ENCODE results near the gene NEK3. TPM values are rescaled to one million over a fixed set of nuclear protein-coding genes. Genes with fewer than 3 reads are reported as not detected.
"Not testable (repeated sequence)": the region's sequence is repeated elsewhere in the genome, so short reads cannot be mapped to it uniquely, and the experiment has no call there.

NEK3 gene
- total and polyA plus RNA-seq, 5 donors from 2014 or later = 4.2 to 17.2 (median 6.9) TPM

GRCh38 chr13:52109116-52109670 lies 50.2 kb downstream of the NEK3 start:
- Histone ChIP-seq H3K27me3 (ENCODE audit: control insufficient read depth, insufficient read depth, low read length) (peaks cover 16% of the 10 kb centered on the region), H3K4me3 (ENCODE audit: low read depth, low read length) (no peak overlapping the region), H3K36me3 (ENCODE audit: control insufficient read depth, insufficient read depth, low read length) (no peaks in the 10 kb centered on the region), H3K27ac (ENCODE audit: insufficient read depth, low read length, poor library complexity, severe bottlenecking) (no peak overlapping the region), H3K4me1 (ENCODE audit: control insufficient read depth, insufficient read depth, low read length, poor library complexity, severe bottlenecking) (no peaks in the 10 kb centered on the region), H3K9me3 (ENCODE audit: control insufficient read depth in 2 of 2, low read length in 2 of 2) (no peaks in the 10 kb centered on the region)
- H3K4me1 Mint-ChIP-seq = no peaks in the 10 kb centered on the region
- H3K9me3 Mint-ChIP-seq = peaks cover 0 to 5% (median 0%) of the 10 kb centered on the region in 7 donors
- no peak for DNase-seq
- H3K27me3 Mint-ChIP-seq = peaks cover 48% of the 10 kb centered on the region
- H3K36me3 Mint-ChIP-seq = no peaks in the 10 kb centered on the region
- no peak overlapping the region for H3K27ac Mint-ChIP-seq
- no peak for ATAC-seq (ENCODE audit: low read depth in 2 of 2)
- no peak overlapping the region for H3K4me3 Mint-ChIP-seq

DNA sequence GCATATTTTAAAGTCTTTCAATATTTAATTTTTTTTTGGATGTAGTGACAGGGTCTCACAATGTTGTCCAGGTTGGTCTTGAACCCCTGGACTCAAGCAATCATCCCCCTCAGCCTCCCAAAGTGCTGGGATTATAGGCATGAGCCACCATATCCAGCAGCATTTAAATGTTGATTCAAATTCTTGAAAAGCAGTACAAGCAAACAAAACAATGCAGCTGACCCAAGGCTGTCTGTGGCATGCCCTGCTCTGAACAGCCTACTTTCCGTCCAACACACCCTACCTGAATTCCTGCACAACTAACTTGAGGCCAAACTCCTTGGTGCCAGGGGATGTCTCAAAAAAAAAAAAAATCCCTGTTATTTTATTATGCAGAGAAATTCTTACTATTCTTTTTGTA lies 53.6 kb downstream of the NEK3 start:
- peaks cover 0 to 5% (median 0%) of the 10 kb centered on the region in 7 donors for H3K9me3 Mint-ChIP-seq

DNA sequence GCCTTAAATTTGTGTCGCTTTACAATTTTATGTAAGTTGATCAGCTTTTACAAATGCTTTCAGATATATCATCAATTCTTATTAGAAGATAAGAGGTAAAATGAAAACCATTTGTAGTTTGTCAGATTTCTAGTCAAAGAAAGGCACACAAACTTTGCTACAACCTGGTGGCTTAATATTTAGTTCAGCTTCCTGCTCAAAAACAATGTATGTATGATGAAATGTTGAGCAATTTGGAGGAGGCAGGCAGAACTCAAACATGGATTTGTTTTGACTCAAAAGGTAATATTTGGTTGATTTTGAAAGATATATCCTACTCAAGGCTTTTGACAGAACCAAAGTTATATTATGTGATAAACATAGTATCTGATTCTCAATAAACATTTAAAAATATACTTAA lies 54.8 kb downstream of the NEK3 start:
- no peaks in the 10 kb centered on the region for H3K4me1 ChIP-seq (ENCODE audit: control insufficient read depth, insufficient read depth, low read length, poor library complexity, severe bottlenecking)

More for the DNA sequence above, 53.6 kb downstream of the NEK3 start:
- Histone ChIP-seq H3K27ac (ENCODE audit: insufficient read depth, low read length, poor library complexity, severe bottlenecking) (no peak overlapping the region), H3K36me3 (ENCODE audit: control insufficient read depth, insufficient read depth, low read length) (no peaks in the 10 kb centered on the region), H3K27me3 (ENCODE audit: control insufficient read depth, insufficient read depth, low read length) (peaks cover 3% of the 10 kb centered on the region), H3K4me3 (ENCODE audit: low read depth, low read length) (no peak overlapping the region), H3K4me1 (ENCODE audit: control insufficient read depth, insufficient read depth, low read length, poor library complexity, severe bottlenecking) (no peaks in the 10 kb centered on the region), H3K9me3 (ENCODE audit: control insufficient read depth in 2 of 2, low read length in 2 of 2) (no peaks in the 10 kb centered on the region)
- Mint-ChIP-seq H3K27me3 (peaks cover 35% of the 10 kb centered on the region), H3K4me3 (no peak overlapping the region), H3K27ac (no peak overlapping the region), H3K36me3 (no peaks in the 10 kb centered on the region), H3K4me1 (no peaks in the 10 kb centered on the region)
- ATAC-seq (ENCODE audit: low read depth in 2 of 2) (no peak), DNase-seq (no peak)

DNA sequence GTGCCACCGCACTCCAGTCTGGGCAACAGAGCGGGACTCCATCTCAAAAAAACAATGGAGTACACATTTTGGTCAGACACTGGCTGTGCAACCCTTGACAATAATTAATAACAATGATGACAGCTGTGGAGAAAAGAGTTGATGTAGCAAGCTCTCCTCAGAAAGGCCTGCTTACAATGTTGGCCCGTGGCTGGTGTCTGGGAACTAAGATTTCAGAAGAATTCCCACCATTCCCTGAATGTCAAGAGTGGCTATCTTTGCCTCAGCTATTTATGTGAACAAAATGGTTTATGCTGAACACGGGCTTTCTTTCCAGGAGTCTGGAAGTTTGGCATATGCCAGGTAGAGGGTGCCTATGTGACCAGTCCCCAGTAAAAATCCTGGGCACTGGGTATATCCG lies 56.0 kb downstream of the NEK3 start:
- ATAC-seq (ENCODE audit: low read depth in 2 of 2) (no peak), DNase-seq (no peak)
- no peaks in the 10 kb centered on the region for H3K36me3 ChIP-seq (ENCODE audit: control insufficient read depth, insufficient read depth, low read length)
- Mint-ChIP-seq H3K4me3 (no peak overlapping the region), H3K27me3 (peaks cover 16% of the 10 kb centered on the region), H3K9me3 (peaks cover 0 to 1% (median 0%) of the 10 kb centered on the region in 7 donors), H3K36me3 (no peaks in the 10 kb centered on the region), H3K4me1 (no peaks in the 10 kb centered on the region), H3K27ac (no peak overlapping the region)
- no peaks in the 10 kb centered on the region for H3K9me3 ChIP-seq (ENCODE audit: control insufficient read depth in 2 of 2, low read length in 2 of 2)
- H3K4me3 ChIP-seq (ENCODE audit: low read depth, low read length) = no peak overlapping the region
- H3K27ac ChIP-seq (ENCODE audit: insufficient read depth, low read length, poor library complexity, severe bottlenecking) = no peak overlapping the region
- no peaks in the 10 kb centered on the region for H3K4me1 ChIP-seq (ENCODE audit: control insufficient read depth, insufficient read depth, low read length, poor library complexity, severe bottlenecking)
- no peaks in the 10 kb centered on the region for H3K27me3 ChIP-seq (ENCODE audit: control insufficient read depth, insufficient read depth, low read length)

More for the DNA sequence above, 54.8 kb downstream of the NEK3 start:
- Histone ChIP-seq H3K27me3 (ENCODE audit: control insufficient read depth, insufficient read depth, low read length) (no peaks in the 10 kb centered on the region), H3K27ac (ENCODE audit: insufficient read depth, low read length, poor library complexity, severe bottlenecking) (no peak overlapping the region), H3K36me3 (ENCODE audit: control insufficient read depth, insufficient read depth, low read length) (no peaks in the 10 kb centered on the region), H3K9me3 (ENCODE audit: control insufficient read depth in 2 of 2, low read length in 2 of 2) (no peaks in the 10 kb centered on the region), H3K4me3 (ENCODE audit: low read depth, low read length) (no peak overlapping the region)
- peaks cover 0 to 2% (median 0%) of the 10 kb centered on the region in 7 donors for H3K9me3 Mint-ChIP-seq
- peaks cover 25% of the 10 kb centered on the region for H3K27me3 Mint-ChIP-seq
- no peaks in the 10 kb centered on the region for H3K4me1 Mint-ChIP-seq
- no peak overlapping the region for H3K4me3 Mint-ChIP-seq
- H3K27ac Mint-ChIP-seq = no peak overlapping the region
- no peak for ATAC-seq (ENCODE audit: low read depth in 2 of 2)
- no peak for DNase-seq
- H3K36me3 Mint-ChIP-seq = no peaks in the 10 kb centered on the region

GRCh38 chr13:52102423-52102822 lies 57.0 kb downstream of the NEK3 start:
- H3K4me1 Mint-ChIP-seq; H3K9me3 ChIP-seq (ENCODE audit: control insufficient read depth in 2 of 2, low read length in 2 of 2); H3K4me1 ChIP-seq (ENCODE audit: control insufficient read depth, insufficient read depth, low read length, poor library complexity, severe bottlenecking); H3K36me3 Mint-ChIP-seq; H3K4me3 ChIP-seq (ENCODE audit: low read depth, low read length); H3K9me3 Mint-ChIP-seq; H3K27me3 ChIP-seq (ENCODE audit: control insufficient read depth, insufficient read depth, low read length); H3K27ac Mint-ChIP-seq; H3K27me3 Mint-ChIP-seq; ATAC-seq (ENCODE audit: low read depth in 2 of 2); DNase-seq; H3K36me3 ChIP-seq (ENCODE audit: control insufficient read depth, insufficient read depth, low read length); H3K27ac ChIP-seq (ENCODE audit: insufficient read depth, low read length, poor library complexity, severe bottlenecking); H3K4me3 Mint-ChIP-seq: not testable (repeated sequence)

- no peak overlapping the region for H3K27ac Mint-ChIP-seq
- DNase-seq (no peak), ATAC-seq (ENCODE audit: low read depth in 2 of 2) (no peak)
- H3K27ac ChIP-seq (ENCODE audit: insufficient read depth, low read length, poor library complexity, severe bottlenecking) = no peak overlapping the region
- peaks cover 9% of the 10 kb centered on the region for H3K27me3 Mint-ChIP-seq
- no peaks in the 10 kb centered on the region for H3K27me3 ChIP-seq (ENCODE audit: control insufficient read depth, insufficient read depth, low read length)
- no peaks in the 10 kb centered on the region for H3K36me3 Mint-ChIP-seq
- H3K4me3 Mint-ChIP-seq = no peak overlapping the region
- no peaks in the 10 kb centered on the region for H3K9me3 ChIP-seq (ENCODE audit: control insufficient read depth in 2 of 2, low read length in 2 of 2)
- H3K36me3 ChIP-seq (ENCODE audit: control insufficient read depth, insufficient read depth, low read length) = no peaks in the 10 kb centered on the region
- H3K4me1 ChIP-seq (ENCODE audit: control insufficient read depth, insufficient read depth, low read length, poor library complexity, severe bottlenecking) = no peaks in the 10 kb centered on the region
- peaks cover 0 to 4% (median 0%) of the 10 kb centered on the region in 7 donors for H3K9me3 Mint-ChIP-seq
- H3K4me1 Mint-ChIP-seq = no peaks in the 10 kb centered on the region
- no peak overlapping the region for H3K4me3 ChIP-seq (ENCODE audit: low read depth, low read length)
These were observed 62.2 kb downstream of the NEK3 start for GRCh38 chr13:52097197-52097596.

GRCh38 chr13:52096748-52097147 lies 62.6 kb downstream of the NEK3 start:
- Histone ChIP-seq H3K9me3 (ENCODE audit: control insufficient read depth in 2 of 2, low read length in 2 of 2) (no peaks in the 10 kb centered on the region), H3K4me1 (ENCODE audit: control insufficient read depth, insufficient read depth, low read length, poor library complexity, severe bottlenecking) (no peaks in the 10 kb centered on the region), H3K36me3 (ENCODE audit: control insufficient read depth, insufficient read depth, low read length) (no peaks in the 10 kb centered on the region), H3K27me3 (ENCODE audit: control insufficient read depth, insufficient read depth, low read length) (no peaks in the 10 kb centered on the region), H3K4me3 (ENCODE audit: low read depth, low read length) (no peak overlapping the region), H3K27ac (ENCODE audit: insufficient read depth, low read length, poor library complexity, severe bottlenecking) (no peak overlapping the region)
- H3K4me1 Mint-ChIP-seq = no peaks in the 10 kb centered on the region
- ATAC-seq (ENCODE audit: low read depth in 2 of 2) = no peak
- H3K36me3 Mint-ChIP-seq = no peaks in the 10 kb centered on the region
- peaks cover 7% of the 10 kb centered on the region for H3K27me3 Mint-ChIP-seq
- no peak overlapping the region for H3K4me3 Mint-ChIP-seq
- H3K27ac Mint-ChIP-seq = no peak overlapping the region
- DNase-seq = no peak
- H3K9me3 Mint-ChIP-seq = peaks cover 0 to 4% (median 0%) of the 10 kb centered on the region in 7 donors

DNA sequence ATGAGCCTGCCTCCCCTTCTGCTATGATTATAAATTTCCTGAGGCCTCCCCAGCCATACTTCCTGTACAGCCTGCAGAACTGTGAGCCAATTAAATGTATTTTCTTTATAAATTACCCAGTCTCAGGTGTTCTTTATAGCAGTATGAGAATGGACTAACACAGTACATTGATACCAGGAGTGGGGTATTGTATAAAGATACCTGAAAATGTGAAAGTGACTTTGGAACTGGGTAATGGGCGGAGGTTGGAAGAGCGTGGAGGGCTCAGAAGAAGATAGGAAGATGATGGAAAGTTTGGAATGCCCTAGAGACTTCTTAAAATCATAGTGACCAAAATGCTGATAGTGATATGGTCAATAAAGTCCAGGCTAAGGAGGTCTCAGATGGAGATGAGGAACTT lies 63.3 kb downstream of the NEK3 start:
- H3K27ac Mint-ChIP-seq = no peak overlapping the region
- H3K4me3 Mint-ChIP-seq = no peak overlapping the region

More for the DNA sequence above, 63.3 kb downstream of the NEK3 start:
- H3K9me3 ChIP-seq (ENCODE audit: control insufficient read depth in 2 of 2, low read length in 2 of 2) = no peaks in the 10 kb centered on the region
- peaks cover 0 to 4% (median 0%) of the 10 kb centered on the region in 7 donors for H3K9me3 Mint-ChIP-seq
- no peak overlapping the region for H3K4me3 ChIP-seq (ENCODE audit: low read depth, low read length)
- H3K27me3 Mint-ChIP-seq = peaks cover 12% of the 10 kb centered on the region
- DNase-seq (no peak), ATAC-seq (ENCODE audit: low read depth in 2 of 2) (no peak)
- H3K36me3 Mint-ChIP-seq = no peaks in the 10 kb centered on the region
- no peak overlapping the region for H3K27ac ChIP-seq (ENCODE audit: insufficient read depth, low read length, poor library complexity, severe bottlenecking)
- no peaks in the 10 kb centered on the region for H3K4me1 Mint-ChIP-seq
- no peaks in the 10 kb centered on the region for H3K36me3 ChIP-seq (ENCODE audit: control insufficient read depth, insufficient read depth, low read length)
- no peaks in the 10 kb centered on the region for H3K4me1 ChIP-seq (ENCODE audit: control insufficient read depth, insufficient read depth, low read length, poor library complexity, severe bottlenecking)
- H3K27me3 ChIP-seq (ENCODE audit: control insufficient read depth, insufficient read depth, low read length) = no peaks in the 10 kb centered on the region
